Colonic mucosa (tissue), 4 donors: ENCODE data around the gene IMPDH1. TPM values are rescaled to one million over a fixed set of nuclear protein-coding genes. Genes with fewer than 3 reads are reported as not detected.

Experiments
- DNase-seq: peaks from one replicate; pipeline ENCODE4 v3.0.0-alpha.2; 2020
- H3K27ac ChIP-seq: fragments of 200-600 bp; one replicate; pipeline ENCODE4 v1.8.0; 2021
- H3K27me3 ChIP-seq: fragments of 200-600 bp; one replicate; pipeline ENCODE4 v1.8.0; 2021
- H3K36me3 ChIP-seq: fragments of 200-600 bp; one replicate; pipeline ENCODE4 v1.8.0; 2021
- H3K4me1 ChIP-seq: fragments of 200-600 bp; one replicate; pipeline ENCODE4 v1.8.0; 2021; ENCODE audit warnings: mild to moderate bottlenecking
- H3K4me3 ChIP-seq: fragments of 200-600 bp; one replicate; pipeline ENCODE4 v1.8.0; 2021
- H3K9ac ChIP-seq, 2 donors: one replicate each; pipeline ENCODE4 v1.7.0; 2013; ENCODE audit warnings: control low read depth in 2 of 2, low read depth in 2 of 2, low read length in 2 of 2
- H3K9me3 ChIP-seq: fragments of 200-600 bp; one replicate; pipeline ENCODE4 v1.8.0; 2021
- intact Hi-C: fragments of 100-400 bp; cut with DNase I; formaldehyde crosslinking; loops from one replicate; pipeline ENCODE4 v1.14.1; 2022
- total RNA-seq, 2 donors: library from RNA; stranded (reverse); fragmentation: NEBNext Ultra II Directional in 1 of 2; extraction: Animal tissue kit (Norgen Biotek cat#: 25700) in 1 of 2; gene quantifications; one replicate each; pipeline ENCODE4 v1.2.1, GENCODE V29; 2021
- TF ChIP-seq, protein P1 (sequence below): fragments of 200-600 bp; IDR thresholded peaks from one replicate; pipeline ENCODE4 v1.8.0; 2022; ENCODE audit warnings: antibody characterized with exemption, mild to moderate bottlenecking
- donor health status: healthy.
- donor health status: DM: no; HTN: no; CAD: no.
- donor health status: DM: no; HTN: no; CAD: no.

Gene IMPDH1
- total RNA-seq, 2 donors from 2014 or later = 37.5 to 50.0 TPM

GRCh38 chr7:128455543-128456254 is 45.9 kb upstream of the IMPDH1 start, which contains the start of gene HILPDA:
Gene HILPDA (plus strand): TSS chr7:128455878. CDS start chr7:128457269, 1,391 bp downstream.
- no peaks in the 10 kb centered on the region for H3K9me3 ChIP-seq
- H3K9ac ChIP-seq = peak within 1 kb of the TSS; percentile 87 to 93
- TF ChIP-seq, protein P1, sequence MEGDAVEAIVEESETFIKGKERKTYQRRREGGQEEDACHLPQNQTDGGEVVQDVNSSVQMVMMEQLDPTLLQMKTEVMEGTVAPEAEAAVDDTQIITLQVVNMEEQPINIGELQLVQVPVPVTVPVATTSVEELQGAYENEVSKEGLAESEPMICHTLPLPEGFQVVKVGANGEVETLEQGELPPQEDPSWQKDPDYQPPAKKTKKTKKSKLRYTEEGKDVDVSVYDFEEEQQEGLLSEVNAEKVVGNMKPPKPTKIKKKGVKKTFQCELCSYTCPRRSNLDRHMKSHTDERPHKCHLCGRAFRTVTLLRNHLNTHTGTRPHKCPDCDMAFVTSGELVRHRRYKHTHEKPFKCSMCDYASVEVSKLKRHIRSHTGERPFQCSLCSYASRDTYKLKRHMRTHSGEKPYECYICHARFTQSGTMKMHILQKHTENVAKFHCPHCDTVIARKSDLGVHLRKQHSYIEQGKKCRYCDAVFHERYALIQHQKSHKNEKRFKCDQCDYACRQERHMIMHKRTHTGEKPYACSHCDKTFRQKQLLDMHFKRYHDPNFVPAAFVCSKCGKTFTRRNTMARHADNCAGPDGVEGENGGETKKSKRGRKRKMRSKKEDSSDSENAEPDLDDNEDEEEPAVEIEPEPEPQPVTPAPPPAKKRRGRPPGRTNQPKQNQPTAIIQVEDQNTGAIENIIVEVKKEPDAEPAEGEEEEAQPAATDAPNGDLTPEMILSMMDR = no peak
- H3K27me3 ChIP-seq = no peaks in the 10 kb centered on the region
- peak within 1 kb of the TSS; percentile 78 for H3K4me3 ChIP-seq
- intact Hi-C loops = loop anchor here (2.0 kb wide), 1 partner anchor 51 kb away; no protein-coding TSS in a partner anchor
- no peaks in the 10 kb centered on the region for H3K4me1 ChIP-seq
- no peaks in the 10 kb centered on the region for H3K36me3 ChIP-seq
- peak; percentile 92 for DNase-seq
- H3K27ac ChIP-seq = peak within 1 kb of the TSS; percentile 75

GRCh38 chr7:128454808-128455542 is 45.2 kb upstream of the IMPDH1 start:
- Histone ChIP-seq H3K4me1 (no peaks in the 10 kb centered on the region), H3K4me3 (peak overlapping the region; percentile 78), H3K9me3 (no peaks in the 10 kb centered on the region), H3K9ac (peak overlapping the region; percentile 76 to 87), H3K36me3 (no peaks in the 10 kb centered on the region), H3K27ac (peak overlapping the region; percentile 75), H3K27me3 (no peaks in the 10 kb centered on the region)
- intact Hi-C loops = no loop called here
- DNase-seq = no peak
- TF ChIP-seq, protein P1 = no peak

GRCh38 chr7:128453836-128454804 is 44.3 kb upstream of the IMPDH1 start:
- H3K36me3 ChIP-seq = no peaks in the 10 kb centered on the region
- TF ChIP-seq, protein P1 = no peak
- intact Hi-C loops = no loop called here
- H3K4me1 ChIP-seq = no peaks in the 10 kb centered on the region
- H3K4me3 ChIP-seq = no peak overlapping the region
- peak; percentile 51 for DNase-seq
- H3K27me3 ChIP-seq = no peaks in the 10 kb centered on the region
- H3K9ac ChIP-seq = peak overlapping the region; percentile 13 to 87
- H3K27ac ChIP-seq = peak overlapping the region; percentile 75
- no peaks in the 10 kb centered on the region for H3K9me3 ChIP-seq

DNA sequence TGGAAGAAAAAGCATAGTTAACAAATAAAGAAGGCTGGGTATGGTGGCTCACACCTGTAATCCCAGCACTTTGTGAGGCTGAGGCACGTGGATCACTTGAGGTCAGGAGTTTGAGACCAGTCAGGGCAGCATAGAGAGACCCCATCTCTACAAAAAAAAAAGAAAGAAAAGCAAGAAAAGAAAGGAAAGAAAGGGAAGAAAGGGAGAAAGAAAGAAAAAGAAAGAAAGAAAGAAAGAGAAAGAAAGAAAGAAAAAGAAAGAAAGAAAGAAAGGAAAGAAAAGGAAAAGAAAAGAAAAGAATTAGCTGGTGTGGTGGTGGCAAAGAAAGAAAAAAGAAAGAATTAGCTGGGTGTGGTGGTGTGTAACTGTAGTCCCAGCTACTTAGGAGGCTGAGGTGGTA is 42.8 kb upstream of the IMPDH1 start:
- Histone ChIP-seq H3K9ac (no peak overlapping the region), H3K27me3 (no peaks in the 10 kb centered on the region), H3K9me3 (no peaks in the 10 kb centered on the region), H3K27ac (no peak overlapping the region), H3K4me1 (no peaks in the 10 kb centered on the region), H3K36me3 (no peaks in the 10 kb centered on the region), H3K4me3 (no peak overlapping the region)
- TF ChIP-seq, protein P1 = no peak
- no peak for DNase-seq
- intact Hi-C loops = no loop called here

DNA sequence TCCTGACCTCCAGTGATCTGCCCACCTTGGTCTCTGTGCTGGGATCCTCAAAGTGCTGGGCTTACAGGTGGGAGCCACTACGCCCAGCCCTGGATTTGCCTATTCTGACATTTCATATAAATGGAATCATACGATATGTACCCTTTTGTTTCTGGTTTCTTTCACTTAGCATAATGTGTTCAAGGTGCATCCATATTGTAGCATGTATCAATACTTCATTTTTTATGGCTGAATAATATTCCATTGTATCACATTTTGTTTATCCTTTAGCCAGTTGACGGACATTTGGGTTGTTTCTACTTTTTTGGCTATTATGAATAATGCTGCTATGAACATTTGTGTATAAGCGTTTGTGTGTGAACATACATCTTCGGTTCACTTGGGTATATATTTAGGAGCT is 41.1 kb upstream of the IMPDH1 start:
- Histone ChIP-seq H3K9me3 (no peaks in the 10 kb centered on the region), H3K27ac (no peak overlapping the region), H3K36me3 (no peaks in the 10 kb centered on the region), H3K27me3 (no peaks in the 10 kb centered on the region), H3K4me3 (no peak overlapping the region), H3K9ac (no peak overlapping the region), H3K4me1 (no peaks in the 10 kb centered on the region)
- TF ChIP-seq, protein P1 = no peak
- DNase-seq = no peak
- intact Hi-C loops = no loop called here
